A673 (cell line): ENCODE results near the gene OSBPL6. TPM values are rescaled to one million over a fixed set of nuclear protein-coding genes. Genes with fewer than 3 reads are reported as not detected.

ENCODE experiments used
- BruUV-seq: library from RNA; stranded (reverse); fragments of 400-500 nt; replicated peaks from 2 replicates; lab custom pipeline; 2021; lab: Mats Ljungman, UMichigan
- CTCF ChIA-PET: fragments of 300-600 bp; sonication (Branson Sonifier 250); formaldehyde crosslinking; loops from one replicate; lab custom pipeline; 2022; ENCODE audit warnings: antibody characterized with exemption; lab: Charles Lee
- POLR2A ChIA-PET: fragments of 300-600 bp; sonication (Branson Sonifier 250); formaldehyde crosslinking; loops from one replicate; lab custom pipeline; 2022; ENCODE audit warnings: antibody characterized with exemption; ENCODE audit not compliant: low non-redundant PET; lab: Charles Lee
- DNase-seq: peaks from one replicate; pipeline ENCODE4 v3.0.0-alpha.2; 2015; ENCODE audit warnings: low spot score
- H3K27ac ChIP-seq: fragments of 200-600 bp; sonication (generic); 2 replicates; pipeline ENCODE4 v1.5.1; 2016; ENCODE audit warnings: mixed run types, low read depth, mild to moderate bottlenecking, mixed read lengths, antibody characterized with exemption, low read length; ENCODE audit not compliant: poor library complexity, severe bottlenecking
- H3K27me3 ChIP-seq: fragments of 200-600 bp; sonication (generic); replicated peaks from 2 replicates; pipeline ENCODE4 v1.6.1; 2017; ENCODE audit warnings: mixed run types, low read depth, mild to moderate bottlenecking, mixed read lengths, antibody characterized with exemption, low read length; ENCODE audit not compliant: insufficient read depth, poor library complexity
- H3K36me3 ChIP-seq: fragments of 200-600 bp; sonication (generic); 2 replicates; pipeline ENCODE4 v1.6.1; 2016; ENCODE audit warnings: mixed run types, mild to moderate bottlenecking, mixed read lengths, antibody characterized with exemption, low read length; ENCODE audit not compliant: insufficient read depth, poor library complexity, severe bottlenecking
- H3K4me1 ChIP-seq: fragments of 200-600 bp; sonication (generic); 2 replicates; pipeline ENCODE4 v1.6.1; 2017; ENCODE audit warnings: mixed run types, mild to moderate bottlenecking, mixed read lengths, antibody characterized with exemption, low read length; ENCODE audit not compliant: insufficient read depth, poor library complexity, severe bottlenecking
- H3K4me3 ChIP-seq: fragments of 200-600 bp; sonication (generic); 2 replicates; pipeline ENCODE4 v1.5.1; 2016; ENCODE audit warnings: low read depth, mixed run types, mild to moderate bottlenecking, mixed read lengths, low read length; ENCODE audit not compliant: poor library complexity, severe bottlenecking
- H3K9me3 ChIP-seq: fragments of 200-600 bp; sonication (generic); 2 replicates; pipeline ENCODE4 v1.6.1; 2016; ENCODE audit warnings: mixed run types, low read depth, mild to moderate bottlenecking, mixed read lengths, antibody characterized with exemption, low read length; ENCODE audit not compliant: poor library complexity, severe bottlenecking
- EZH2 ChIP-seq: fragments of 200-600 bp; sonication (generic); IDR thresholded peaks from 2 replicates; pipeline ENCODE4 v1.6.1; 2017; ENCODE audit warnings: borderline replicate concordance, low read depth, mild to moderate bottlenecking, mixed read lengths, antibody characterized with exemption, low read length; ENCODE audit not compliant: poor library complexity, severe bottlenecking
- intact Hi-C: fragments of 100-400 bp; cut with micrococcal nuclease; formaldehyde crosslinking; loops from one replicate; pipeline ENCODE4 v1.10.0; 2022; ENCODE audit not compliant: unreplicated experiment
- total RNA-seq: library from RNA; stranded (reverse); gene quantifications from 2 replicates; pipeline ENCODE4 v1.2.3, GENCODE V29; 2021
- TF ChIP-seq, protein P1 (sequence below): fragments of 300-800, 200-600 bp; sonication (generic); conservative IDR thresholded peaks from 2 replicates; pipeline ENCODE4 v1.5.1; 2017; ENCODE audit warnings: low read depth, mild to moderate bottlenecking, antibody characterized with exemption, low read length, moderate library complexity, mixed read lengths

OSBPL6 gene
- total RNA-seq, 1 experiment from 2014 or later, result 19.3 TPM

DNA sequence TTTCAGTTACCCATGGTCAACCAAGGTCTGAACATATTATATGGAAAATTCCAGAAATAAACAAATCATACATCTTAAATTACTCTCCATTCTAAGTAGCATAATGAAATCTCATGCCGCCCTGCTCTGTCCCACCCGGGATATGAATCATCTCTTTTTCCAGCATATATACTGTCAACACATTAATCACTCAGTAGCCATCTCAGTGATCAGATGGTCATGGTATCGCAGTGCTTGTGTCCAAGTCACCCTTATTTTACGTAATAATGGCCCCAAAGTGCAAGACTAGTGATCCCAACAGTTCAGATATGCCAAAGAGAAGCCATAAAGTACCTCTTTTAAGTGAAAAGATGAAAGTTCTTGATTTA, 43.8 kb downstream of the OSBPL6 start:
- no peaks in the 10 kb centered on the region for H3K9me3 ChIP-seq
- no peak overlapping the region for H3K4me3 ChIP-seq
- POLR2A ChIA-PET, result no interaction called here
- H3K4me1 ChIP-seq, result peaks cover 13% of the 10 kb centered on the region
- H3K36me3 ChIP-seq, result no peaks in the 10 kb centered on the region
- BruUV-seq, result no TSS peak
- H3K27ac ChIP-seq, result no peak overlapping the region
- TF ChIP-seq, protein P1, sequence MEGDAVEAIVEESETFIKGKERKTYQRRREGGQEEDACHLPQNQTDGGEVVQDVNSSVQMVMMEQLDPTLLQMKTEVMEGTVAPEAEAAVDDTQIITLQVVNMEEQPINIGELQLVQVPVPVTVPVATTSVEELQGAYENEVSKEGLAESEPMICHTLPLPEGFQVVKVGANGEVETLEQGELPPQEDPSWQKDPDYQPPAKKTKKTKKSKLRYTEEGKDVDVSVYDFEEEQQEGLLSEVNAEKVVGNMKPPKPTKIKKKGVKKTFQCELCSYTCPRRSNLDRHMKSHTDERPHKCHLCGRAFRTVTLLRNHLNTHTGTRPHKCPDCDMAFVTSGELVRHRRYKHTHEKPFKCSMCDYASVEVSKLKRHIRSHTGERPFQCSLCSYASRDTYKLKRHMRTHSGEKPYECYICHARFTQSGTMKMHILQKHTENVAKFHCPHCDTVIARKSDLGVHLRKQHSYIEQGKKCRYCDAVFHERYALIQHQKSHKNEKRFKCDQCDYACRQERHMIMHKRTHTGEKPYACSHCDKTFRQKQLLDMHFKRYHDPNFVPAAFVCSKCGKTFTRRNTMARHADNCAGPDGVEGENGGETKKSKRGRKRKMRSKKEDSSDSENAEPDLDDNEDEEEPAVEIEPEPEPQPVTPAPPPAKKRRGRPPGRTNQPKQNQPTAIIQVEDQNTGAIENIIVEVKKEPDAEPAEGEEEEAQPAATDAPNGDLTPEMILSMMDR, result no peak
- no peak for TF ChIP-seq EZH2
- no peak for DNase-seq
- CTCF ChIA-PET, result no interaction called here
- no peaks in the 10 kb centered on the region for H3K27me3 ChIP-seq
- intact Hi-C loops, result loop anchor here (10.0 kb wide), 1 partner anchor 1743 kb away; no protein-coding TSS in a partner anchor

DNA sequence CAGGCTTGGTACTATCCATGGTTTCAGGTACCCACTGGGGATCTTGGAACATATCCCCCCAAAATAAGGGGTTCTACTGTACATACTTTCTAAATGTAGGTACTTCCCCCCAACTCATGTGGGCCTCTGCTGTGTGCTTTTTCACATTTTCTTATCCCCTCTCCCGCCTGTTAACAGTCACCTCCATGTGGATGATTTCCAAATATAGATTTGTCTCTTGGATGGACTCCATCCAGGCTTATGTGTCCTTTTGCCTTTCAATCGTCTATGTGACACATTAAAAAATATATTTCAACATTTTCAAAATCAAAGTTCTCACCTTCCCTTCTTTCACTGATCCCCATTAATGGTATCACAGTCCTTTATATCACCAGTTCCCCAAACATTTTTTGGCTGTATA, 44.4 kb downstream of the OSBPL6 start:
- CTCF ChIA-PET, result no interaction called here
- intact Hi-C loops, result loop anchor here (10.0 kb wide), 1 partner anchor 1744 kb away; no protein-coding TSS in a partner anchor

DNA sequence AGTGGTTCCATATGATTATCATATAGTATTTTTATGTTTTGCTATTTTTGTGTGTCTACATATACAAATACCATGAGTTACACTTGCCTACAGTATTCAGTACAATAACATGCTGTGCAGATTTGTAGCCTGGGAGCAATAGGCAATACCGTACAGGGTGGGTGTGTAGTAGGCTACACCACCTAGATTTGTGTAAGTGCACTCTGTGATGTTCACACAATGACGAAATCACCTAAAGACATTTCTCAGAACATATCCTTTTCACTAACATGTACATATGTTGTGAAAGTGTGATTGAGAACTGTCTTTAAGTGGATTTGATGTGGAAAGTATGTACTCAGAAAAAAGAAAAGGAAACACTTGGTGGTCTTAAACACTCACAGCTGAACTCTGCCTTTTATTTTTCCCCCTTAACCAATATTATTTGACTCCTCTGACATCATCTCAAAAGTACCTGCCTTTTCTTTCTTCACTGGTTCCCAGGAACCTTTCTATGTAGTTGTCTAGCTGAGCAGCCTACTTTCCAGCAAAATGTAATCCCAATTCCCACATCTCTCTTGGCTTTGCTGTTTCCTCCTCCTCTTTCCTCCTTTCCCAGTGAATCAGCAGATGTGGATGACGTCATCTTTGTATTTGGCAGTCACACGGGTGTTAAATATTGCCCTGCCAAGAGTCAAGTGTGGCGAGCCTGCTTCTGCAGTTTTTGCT, 47.7 kb downstream of the OSBPL6 start:
- intact Hi-C loops, result no loop called here
- H3K9me3 ChIP-seq, result no peaks in the 10 kb centered on the region
- no peak for TF ChIP-seq EZH2
- TF ChIP-seq, protein P1, result no peak
- CTCF ChIA-PET, result no interaction called here
- DNase-seq, result peak; percentile 82
- no peaks in the 10 kb centered on the region for H3K27me3 ChIP-seq
- H3K27ac ChIP-seq, result peak overlapping the region; percentile 41
- H3K4me1 ChIP-seq, result peaks cover 13% of the 10 kb centered on the region
- BruUV-seq, result no TSS peak
- H3K36me3 ChIP-seq, result no peaks in the 10 kb centered on the region
- POLR2A ChIA-PET, result no interaction called here
- no peak overlapping the region for H3K4me3 ChIP-seq

More for the DNA sequence above, 44.4 kb downstream of the OSBPL6 start:
- Histone ChIP-seq H3K36me3 (no peaks in the 10 kb centered on the region), H3K27me3 (no peaks in the 10 kb centered on the region), H3K27ac (no peak overlapping the region), H3K4me1 (peaks cover 13% of the 10 kb centered on the region), H3K4me3 (no peak overlapping the region), H3K9me3 (no peaks in the 10 kb centered on the region)
- DNase-seq, result no peak
- POLR2A ChIA-PET, result no interaction called here
- TF ChIP-seq, protein P1, result no peak
- no peak for TF ChIP-seq EZH2
- no TSS peak for BruUV-seq
